ENCODE measurements around the gene UVRAG. TPM values are rescaled to one million over a fixed set of nuclear protein-coding genes. Genes with fewer than 3 reads are reported as not detected.

UVRAG gene
- total and polyA plus RNA-seq, 2 donors (not counting 1 experiment from before 2014, with no cell fraction given), result 37.7 to 94.1 TPM

- ATAC-seq (ENCODE audit: low read depth) (no peak), DNase-seq (no peak)
- H3K9me3 ChIP-seq (ENCODE audit: control extremely low read depth in 1 of 3, control insufficient read depth in 2 of 3, insufficient read depth in 1 of 3, low read length in 2 of 3), result peaks cover 5 to 42% (median 23%) of the 10 kb centered on the region in 3 donors
- CTCF ChIA-PET, result interaction anchor here (1.0 kb wide), 1 partner anchor 181 kb away, joined by 3 read pairs; no protein-coding TSS in a partner anchor
- no peak overlapping the region for H3K27ac Mint-ChIP-seq
- no peak overlapping the region for H3K4me3 ChIP-seq (ENCODE audit: control extremely low read depth in 1 of 5, extremely low read depth in 1 of 5, insufficient read depth in 1 of 5, low read depth in 2 of 5, low read length in 4 of 5)
- no peak overlapping the region for H3K4me3 Mint-ChIP-seq
- peaks cover 23% of the 10 kb centered on the region for H3K9me3 Mint-ChIP-seq (ENCODE audit: insufficient read depth)
- H3K36me3 ChIP-seq (replicated peaks in 1 of 2; ENCODE audit: control extremely low read depth in 1 of 2, control insufficient read depth in 1 of 2, extremely low read depth in 1 of 2, insufficient read depth in 2 of 2, low read length in 1 of 2), result peaks cover 6 to 53% of the 10 kb centered on the region in 2 experiments
- H2AFZ ChIP-seq (ENCODE audit: insufficient read depth, low read depth, low read length, poor library complexity, severe bottlenecking), result no peak overlapping the region
- no peak overlapping the region for H3K9ac ChIP-seq (ENCODE audit: low read length)
- no peaks in the 10 kb centered on the region for H3K27me3 ChIP-seq (replicated peaks in 1 of 4; ENCODE audit: control extremely low read depth in 1 of 4, control insufficient read depth in 3 of 4, insufficient read depth in 4 of 4, low read length in 3 of 4)
- H3K79me2 ChIP-seq (ENCODE audit: control insufficient read depth, insufficient read depth, low read length), result peaks cover 16% of the 10 kb centered on the region
- POLR2A ChIA-PET, result no interaction called here
- no peaks in the 10 kb centered on the region for H3K4me1 ChIP-seq (ENCODE audit: control insufficient read depth in 2 of 2, insufficient read depth in 2 of 2, low read length in 2 of 2)
- intact Hi-C loops (cut with micrococcal nuclease), result no loop called here
- H3K27ac ChIP-seq (ENCODE audit: low read length in 2 of 2), result no peak overlapping the region
- H3K27me3 Mint-ChIP-seq, result no peaks in the 10 kb centered on the region
- no peak overlapping the region for H3K4me2 ChIP-seq (replicated peaks; ENCODE audit: low read depth, low read length, poor library complexity, severe bottlenecking)
- peaks cover 11% of the 10 kb centered on the region for H4K20me1 ChIP-seq (ENCODE audit: control insufficient read depth, insufficient read depth, low read length, poor library complexity, severe bottlenecking)
- TF ChIP-seq, protein P1, sequence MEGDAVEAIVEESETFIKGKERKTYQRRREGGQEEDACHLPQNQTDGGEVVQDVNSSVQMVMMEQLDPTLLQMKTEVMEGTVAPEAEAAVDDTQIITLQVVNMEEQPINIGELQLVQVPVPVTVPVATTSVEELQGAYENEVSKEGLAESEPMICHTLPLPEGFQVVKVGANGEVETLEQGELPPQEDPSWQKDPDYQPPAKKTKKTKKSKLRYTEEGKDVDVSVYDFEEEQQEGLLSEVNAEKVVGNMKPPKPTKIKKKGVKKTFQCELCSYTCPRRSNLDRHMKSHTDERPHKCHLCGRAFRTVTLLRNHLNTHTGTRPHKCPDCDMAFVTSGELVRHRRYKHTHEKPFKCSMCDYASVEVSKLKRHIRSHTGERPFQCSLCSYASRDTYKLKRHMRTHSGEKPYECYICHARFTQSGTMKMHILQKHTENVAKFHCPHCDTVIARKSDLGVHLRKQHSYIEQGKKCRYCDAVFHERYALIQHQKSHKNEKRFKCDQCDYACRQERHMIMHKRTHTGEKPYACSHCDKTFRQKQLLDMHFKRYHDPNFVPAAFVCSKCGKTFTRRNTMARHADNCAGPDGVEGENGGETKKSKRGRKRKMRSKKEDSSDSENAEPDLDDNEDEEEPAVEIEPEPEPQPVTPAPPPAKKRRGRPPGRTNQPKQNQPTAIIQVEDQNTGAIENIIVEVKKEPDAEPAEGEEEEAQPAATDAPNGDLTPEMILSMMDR (IDR thresholded peaks at IDR 0.05), result no peak
- TF ChIP-seq EZH2 (IDR thresholded peaks at IDR 0.05; ENCODE audit: borderline replicate concordance, insufficient read depth, low read depth, low read length, poor library complexity, severe bottlenecking), result no peak
- H3K4me1 Mint-ChIP-seq, result no peaks in the 10 kb centered on the region
Observed at GRCh38 chr11:76047766-76048165, 232.8 kb downstream of the UVRAG start.

- H3K36me3 ChIP-seq (replicated peaks in 1 of 2; ENCODE audit: control extremely low read depth in 1 of 2, control insufficient read depth in 1 of 2, extremely low read depth in 1 of 2, insufficient read depth in 2 of 2, low read length in 1 of 2), result peaks cover 4 to 51% of the 10 kb centered on the region in 2 experiments
- H3K9me3 ChIP-seq (ENCODE audit: control extremely low read depth in 1 of 3, control insufficient read depth in 2 of 3, insufficient read depth in 1 of 3, low read length in 2 of 3), result peaks cover 5 to 42% (median 23%) of the 10 kb centered on the region in 3 donors
- DNase-seq (peak; percentile 66), ATAC-seq (ENCODE audit: low read depth) (no peak)
- TF ChIP-seq EZH2 (IDR thresholded peaks at IDR 0.05; ENCODE audit: borderline replicate concordance, insufficient read depth, low read depth, low read length, poor library complexity, severe bottlenecking), result no peak
- TF ChIP-seq, protein P1 (IDR thresholded peaks at IDR 0.05), result no peak
- H3K9me3 Mint-ChIP-seq (ENCODE audit: insufficient read depth), result peaks cover 23% of the 10 kb centered on the region
- H3K27ac ChIP-seq (ENCODE audit: low read length in 2 of 2), result no peak overlapping the region
- CTCF ChIA-PET, result no interaction called here
- no peak overlapping the region for H3K9ac ChIP-seq (ENCODE audit: low read length)
- POLR2A ChIA-PET, result no interaction called here
- no peak overlapping the region for H3K4me3 ChIP-seq (ENCODE audit: control extremely low read depth in 1 of 5, extremely low read depth in 1 of 5, insufficient read depth in 1 of 5, low read depth in 2 of 5, low read length in 4 of 5)
- no peaks in the 10 kb centered on the region for H3K4me1 ChIP-seq (ENCODE audit: control insufficient read depth in 2 of 2, insufficient read depth in 2 of 2, low read length in 2 of 2)
- no peak overlapping the region for H3K4me2 ChIP-seq (replicated peaks; ENCODE audit: low read depth, low read length, poor library complexity, severe bottlenecking)
- peaks cover 16% of the 10 kb centered on the region for H3K79me2 ChIP-seq (ENCODE audit: control insufficient read depth, insufficient read depth, low read length)
- intact Hi-C loops (cut with micrococcal nuclease), result no loop called here
- WGBS (ENCODE audit: insufficient coverage), result no CpG with 5 or more reads among the region's 5 CpGs
- H3K4me3 Mint-ChIP-seq, result no peak overlapping the region
- H3K27me3 ChIP-seq (replicated peaks in 1 of 4; ENCODE audit: control extremely low read depth in 1 of 4, control insufficient read depth in 3 of 4, insufficient read depth in 4 of 4, low read length in 3 of 4), result no peaks in the 10 kb centered on the region
- peaks cover 11% of the 10 kb centered on the region for H4K20me1 ChIP-seq (ENCODE audit: control insufficient read depth, insufficient read depth, low read length, poor library complexity, severe bottlenecking)
- peaks cover 3% of the 10 kb centered on the region for H3K4me1 Mint-ChIP-seq
- H3K27me3 Mint-ChIP-seq, result no peaks in the 10 kb centered on the region
- H2AFZ ChIP-seq (ENCODE audit: insufficient read depth, low read depth, low read length, poor library complexity, severe bottlenecking), result no peak overlapping the region
- H3K27ac Mint-ChIP-seq, result no peak overlapping the region
Observed at GRCh38 chr11:76048763-76049162, 233.8 kb downstream of the UVRAG start.
